H1 (cell line): ENCODE measurements around the gene ABHD16B. TPM values are rescaled to one million over a fixed set of nuclear protein-coding genes. Genes with fewer than 3 reads are reported as not detected.
A peak's percentile ranks its signal among the peaks of the same experiment; 100 is the strongest.

Source experiments
- CTCF ChIA-PET: fragments of 300-600 bp; sonication (Branson Sonifier 250); formaldehyde crosslinking; loops from one replicate; lab custom pipeline; 2021; ENCODE audit not compliant: partially characterized antibody; lab: Charles Lee
- POLR2A ChIA-PET: fragments of 300-600 bp; sonication (Branson Sonifier 250); formaldehyde crosslinking; loops from one replicate; lab custom pipeline; 2021; ENCODE audit warnings: inconsistent platforms; ENCODE audit not compliant: partially characterized antibody; lab: Charles Lee
- DNase-seq, 2 experiments: peaks; one replicate each; pipeline versions ENCODE4 v3.0.0 to v3.0.0-alpha.2; 2010 to 2022; ENCODE audit warnings: low spot score in 2 of 2, low read depth in 1 of 2, mixed read lengths in 1 of 2
- FAIRE-seq: peaks from 2 replicates; lab custom pipeline; 2011; peaks lifted over from hg19 to GRCh38; lab: Jason Lieb, UNC
- H2AFZ ChIP-seq: 2 replicates; pipeline ENCODE4 v1.8.1; 2012; ENCODE audit warnings: low read length, inconsistent platforms
- H2AK5ac ChIP-seq: 2 replicates; pipeline ENCODE4 v1.6.1; 2013; ENCODE audit warnings: low read depth, low read length
- H2BK120ac ChIP-seq: replicated peaks from 2 replicates; pipeline ENCODE3; 2013; ENCODE audit warnings: low read depth, low read length, inconsistent platforms
- H2BK12ac ChIP-seq: 2 replicates; pipeline ENCODE4 v1.6.1; 2013; ENCODE audit warnings: low read depth, low read length
- H2BK15ac ChIP-seq: 2 replicates; pipeline ENCODE4 v1.6.1; 2013; ENCODE audit warnings: low read length
- H2BK20ac ChIP-seq: 2 replicates; pipeline ENCODE4 v1.6.1; 2013; ENCODE audit warnings: low read length
- H2BK5ac ChIP-seq: 2 replicates; pipeline ENCODE4 v1.6.1; 2013; ENCODE audit warnings: low read depth, low read length
- H3K14ac ChIP-seq: 2 replicates; pipeline ENCODE4 v1.6.1; 2013; ENCODE audit warnings: inconsistent platforms; ENCODE audit not compliant: insufficient read length
- H3K18ac ChIP-seq: 2 replicates; pipeline ENCODE4 v1.6.1; 2013; ENCODE audit warnings: low read length; ENCODE audit errors: extremely low read depth
- H3K23ac ChIP-seq: 2 replicates; pipeline ENCODE4 v1.6.1; 2013; ENCODE audit warnings: inconsistent platforms; ENCODE audit not compliant: insufficient read length
- H3K23me2 ChIP-seq: 2 replicates; pipeline ENCODE4 v1.6.1; 2013; ENCODE audit warnings: low read depth, low read length
- H3K27ac ChIP-seq: 2 replicates; pipeline ENCODE4 v1.6.1; 2011; ENCODE audit warnings: low read depth, low read length, inconsistent platforms
- H3K27me3 ChIP-seq, 4 experiments: replicated peaks in 1 of 4; 1 replicate in 1 of 4; 2 replicates in 3 of 4; pipeline versions ENCODE4 v1.6.1 to v1.8.1; 2011 to 2013; ENCODE audit warnings: low read length in 3 of 4, mild to moderate bottlenecking in 3 of 4, inconsistent platforms in 2 of 4, mixed read lengths in 2 of 4, moderate library complexity in 1 of 4; ENCODE audit not compliant: control insufficient read depth in 3 of 4, insufficient read depth in 3 of 4; ENCODE audit errors: extremely low read depth in 1 of 4
- H3K36me3 ChIP-seq, 4 experiments: 2 replicates each; pipeline versions ENCODE4 v1.6.1 to v1.8.1; 2011 to 2013; ENCODE audit warnings: mild to moderate bottlenecking in 4 of 4, low read length in 3 of 4, moderate library complexity in 2 of 4, control low read depth in 1 of 4, inconsistent platforms in 1 of 4; ENCODE audit not compliant: insufficient read depth in 4 of 4, control insufficient read depth in 2 of 4
- H3K4ac ChIP-seq: replicated peaks from 2 replicates; pipeline ENCODE3; 2013; ENCODE audit warnings: low read length, low read depth, mixed read lengths, inconsistent platforms; ENCODE audit not compliant: insufficient read length
- H3K4me1 ChIP-seq, 4 experiments: replicated peaks in 1 of 4; 1 replicate in 1 of 4; 2 replicates in 3 of 4; pipeline versions ENCODE4 v1.6.1 to v1.8.1; 2011 to 2013; ENCODE audit warnings: low read length in 3 of 4, inconsistent platforms in 2 of 4, mixed read lengths in 1 of 4; ENCODE audit not compliant: insufficient read depth in 4 of 4, control insufficient read depth in 3 of 4
- H3K4me2 ChIP-seq, 2 experiments: 2 replicates each; pipeline versions ENCODE4 v1.6.1 to v1.8.1; 2011 to 2013; ENCODE audit warnings: low read depth in 2 of 2, low read length in 2 of 2, control low read depth in 1 of 2, inconsistent platforms in 1 of 2, mild to moderate bottlenecking in 1 of 2; ENCODE audit not compliant: insufficient read depth in 1 of 2
- H3K4me3 ChIP-seq, 4 experiments: fragments of 200-600, 300-600 bp in 1 of 4; sonication (generic), shearing (Covaris generic), sonication (Bioruptor Twin) in 1 of 4; 2 replicates each; pipeline versions ENCODE4 v1.5.1 to v1.8.1; 2011 to 2016; ENCODE audit warnings: low read length in 4 of 4, low read depth in 3 of 4, control low read depth in 2 of 4, inconsistent platforms in 2 of 4, mild to moderate bottlenecking in 2 of 4, mixed read lengths in 1 of 4, moderate library complexity in 1 of 4; ENCODE audit not compliant: insufficient read depth in 2 of 4; ENCODE audit errors: extremely low read depth in 1 of 4
- H3K56ac ChIP-seq: replicated peaks from 2 replicates; pipeline ENCODE3; 2013; ENCODE audit warnings: low read depth, mild to moderate bottlenecking, mixed read lengths, low read length, inconsistent platforms; ENCODE audit not compliant: insufficient read length
- H3K79me1 ChIP-seq: 2 replicates; pipeline ENCODE4 v1.6.1; 2013; ENCODE audit warnings: low read depth, low read length, control low read depth
- H3K79me2 ChIP-seq, 2 experiments: 2 replicates each; pipeline versions ENCODE4 v1.6.1 to v1.8.1; 2012 to 2013; ENCODE audit warnings: low read length in 2 of 2, mild to moderate bottlenecking in 2 of 2, inconsistent platforms in 1 of 2; ENCODE audit not compliant: insufficient read depth in 2 of 2, control insufficient read depth in 1 of 2
- H3K9ac ChIP-seq, 4 experiments: replicated peaks in 1 of 4; 1 replicate in 1 of 4; 2 replicates in 3 of 4; pipeline versions ENCODE4 v1.6.1 to v1.8.1; 2011 to 2013; ENCODE audit warnings: low read depth in 3 of 4, low read length in 3 of 4, control low read depth in 2 of 4, mild to moderate bottlenecking in 2 of 4, moderate library complexity in 2 of 4, inconsistent platforms in 1 of 4; ENCODE audit errors: extremely low read depth in 1 of 4
- H3K9me3 ChIP-seq, 2 experiments: 2 replicates each; pipeline versions ENCODE4 v1.6.1 to v1.8.1; 2012 to 2013; ENCODE audit warnings: mild to moderate bottlenecking in 2 of 2, moderate library complexity in 2 of 2, control low read depth in 1 of 2, inconsistent platforms in 1 of 2, low read depth in 1 of 2, low read length in 1 of 2, mixed read lengths in 1 of 2; ENCODE audit not compliant: insufficient read depth in 2 of 2
- H4K20me1 ChIP-seq, 2 experiments: replicated peaks in 1 of 2; 2 replicates each; pipeline versions ENCODE3 to v1.8.1; 2011 to 2013; ENCODE audit warnings: inconsistent platforms in 2 of 2, low read length in 2 of 2, mild to moderate bottlenecking in 1 of 2; ENCODE audit not compliant: insufficient read depth in 2 of 2, control insufficient read depth in 1 of 2
- H4K5ac ChIP-seq: 2 replicates; pipeline ENCODE4 v1.6.1; 2013; ENCODE audit warnings: low read length, low read depth, mixed read lengths, inconsistent platforms; ENCODE audit not compliant: insufficient read length
- H4K8ac ChIP-seq: 2 replicates; pipeline ENCODE4 v1.8.0; 2013; ENCODE audit warnings: mild to moderate bottlenecking, moderate library complexity, low read length, inconsistent platforms; ENCODE audit not compliant: insufficient read depth; ENCODE audit errors: extremely low read depth
- H4K91ac ChIP-seq: replicated peaks from 2 replicates; pipeline ENCODE3; 2013; ENCODE audit warnings: low read length, mixed read lengths, inconsistent platforms; ENCODE audit not compliant: insufficient read length
- CEBPB ChIP-seq: IDR thresholded peaks from 2 replicates; pipeline ENCODE4 v1.6.1; 2012; ENCODE audit warnings: low read depth, low read length
- MAFK ChIP-seq: IDR thresholded peaks from 2 replicates; pipeline ENCODE4 v1.6.1; 2012; ENCODE audit warnings: low read depth, mild to moderate bottlenecking, improper control_type of control experiment, low read length
- SIRT6 ChIP-seq: IDR thresholded peaks from one replicate; pipeline ENCODE4 v1.7.1; 2012; ENCODE audit warnings: low read length, inconsistent platforms
- SRF ChIP-seq: IDR thresholded peaks from 2 replicates; pipeline ENCODE4 v1.6.1; 2011; ENCODE audit warnings: mild to moderate bottlenecking, low read depth, low read length, moderate library complexity
- TAF7 ChIP-seq: optimal IDR thresholded peaks from 2 replicates; pipeline ENCODE3; 2011; ENCODE audit warnings: low read depth, mild to moderate bottlenecking, inconsistent platforms, low read length, moderate library complexity, borderline replicate concordance
- TBP ChIP-seq: IDR thresholded peaks from 2 replicates; pipeline ENCODE4 v1.6.1; 2011; ENCODE audit warnings: low read depth, low read length, improper control_type of control experiment
- WGBS, 2 experiments: shearing (Covaris generic) in 1 of 2; methylation state at CpG; one replicate each; pipeline versions ENCODE4 v1.1.6 to v1.1.7; 2013 to 2015; ENCODE audit warnings: low lambda C conversion rate in 2 of 2, mixed read lengths in 2 of 2, inconsistent platforms in 1 of 2, low coverage in 1 of 2, missing lambda C conversion rate in 1 of 2; ENCODE audit not compliant: insufficient replicate concordance in 2 of 2, insufficient coverage in 1 of 2, insufficient read length in 1 of 2; ENCODE audit errors: extremely low coverage in 1 of 2, missing lambda C conversion rate in 1 of 2; 5-methylcytosine and 5-hydroxymethylcytosine counted together
- polyA plus RNA-seq, 7 experiments: library from polyadenylated mRNA; depleted of rRNA in 3 of 7; stranded (reverse) in 5 of 7; unstranded in 2 of 7; fragments of >200 nt in 5 of 7; fragments of 200-250 nt in 2 of 7; gene quantifications; 1 replicate in 5 of 7; 2 replicates in 1 of 7; 4 replicates in 1 of 7; pipeline versions ENCODE4 v1.2.1 to v1.2.3, GENCODE V29; 2011 to 2013; ENCODE audit warnings: missing spikeins in 2 of 7, mixed read lengths in 2 of 7
- total RNA-seq: library from RNA; stranded (reverse); fragmentation: NEBNext Ultra II Directional; extraction: Animal tissue kit (Norgen Biotek cat#: 25700); gene quantifications from 2 replicates; pipeline ENCODE4 v1.2.1, GENCODE V29; 2021

The ABHD16B gene
- total and polyA plus RNA-seq, 2 of the 8 experiments (the other 6 are each of a cell fraction or from before 2014, with no cell fraction given) = not detected

- H3K23me2 ChIP-seq = peaks cover 6% of the 10 kb centered on the region; the same call in 1 of the 2 replicates
- 99% methylated on average over 10 of the region's 18 CpGs; no CpG with 5 or more reads in 1 of the 2 experiments for WGBS, 2 experiments
- FAIRE-seq (no peak), DNase-seq (no peak)
- no peak overlapping the region for H3K14ac ChIP-seq
- H3K4ac ChIP-seq = no peak overlapping the region
- H3K9me3 ChIP-seq = no peaks in the 10 kb centered on the region
- POLR2A ChIA-PET = interaction anchor here (0.7 to 5.9 kb wide), 15 partner anchors 8 to 165 kb away, joined by 3 to 52 read pairs (median 4); partner anchors contain the start of genes ARFRP1 and ZGPAT
- no peak overlapping the region for H3K23ac ChIP-seq
- no peak overlapping the region for H2AFZ ChIP-seq
- H2AK5ac ChIP-seq = peak overlapping the region; percentile 28
- H3K79me2 ChIP-seq = peaks cover 0 to 35% of the 10 kb centered on the region in 2 experiments; a peak in 2 of 4 replicates
- peaks cover 0 to 17% (median 0%) of the 10 kb centered on the region in 4 experiments; a peak in 1 of 8 replicates for H3K36me3 ChIP-seq
- peak overlapping the region; percentile 92; the same call in 1 of the 2 replicates for H2BK5ac ChIP-seq
- no peaks in the 10 kb centered on the region for H3K27me3 ChIP-seq
- peak overlapping the region; percentile 7 for H4K91ac ChIP-seq
- H3K79me1 ChIP-seq = peaks cover 6% of the 10 kb centered on the region; the same call in 1 of the 2 replicates
- peak overlapping the region; percentile 36 to 83 for H3K4me2 ChIP-seq
- no peak overlapping the region for H2BK15ac ChIP-seq
- H3K9ac ChIP-seq = no peak overlapping the region
- CTCF ChIA-PET = interaction anchor here (0.6 to 5.8 kb wide), 14 partner anchors 8 to 122 kb away, joined by 3 to 59 read pairs (median 4); no protein-coding TSS in a partner anchor
- peaks cover 7 to 21% (median 18%) of the 10 kb centered on the region in 4 experiments for H3K4me1 ChIP-seq
- no peak overlapping the region for H4K5ac ChIP-seq
- 0 out of 2 replicates have a peak overlapping the region, but pooled peaks have one; percentile 72 for H2BK20ac ChIP-seq
- H4K20me1 ChIP-seq = peaks cover 0 to 5% of the 10 kb centered on the region in 2 experiments
- no peak overlapping the region for H3K56ac ChIP-seq
- H2BK120ac ChIP-seq = no peak overlapping the region
- no peak overlapping the region for H3K27ac ChIP-seq
- H2BK12ac ChIP-seq = peak overlapping the region; percentile 43; the same call in 1 of the 2 replicates
- peak overlapping the region in 3 of 4 experiments; percentile 49 to 95 (median 92); a peak in 5 of 8 replicates for H3K4me3 ChIP-seq
- H3K18ac ChIP-seq = no peak overlapping the region
- no peak overlapping the region; the same call in 1 of the 2 replicates for H4K8ac ChIP-seq
- TF ChIP-seq MAFK (no peak), TBP (no peak), CEBPB (no peak), TAF7 (no peak), SIRT6 (no peak), SRF (no peak)
These were observed 1.9 kb downstream of the ABHD16B start for GRCh38 chr20:63863021-63863797.
